Lung (tissue), 13 donors: ENCODE results near the gene TNFRSF8. TPM values are rescaled to one million over a fixed set of nuclear protein-coding genes. Genes with fewer than 3 reads are reported as not detected.

Source experiments
- ATAC-seq: fragments of 200-7000 bp; cut with Tn5 transposase; one replicate; pipeline ENCODE4 v1.9.1; 2020; ENCODE audit warnings: moderate number of reproducible peaks; ENCODE audit not compliant: insufficient read depth, low FRiP score
- DNase-seq, 3 donors: peaks; one replicate each; pipeline ENCODE4 v3.0.0-alpha.2; 2013 to 2017
- H3K27ac ChIP-seq, 2 donors: one replicate each; pipeline ENCODE4 v1.5.1; 2013; ENCODE audit warnings: mild to moderate bottlenecking in 2 of 2, moderate library complexity in 2 of 2, control low read depth in 1 of 2, inconsistent platforms in 1 of 2, low read depth in 1 of 2, low read length in 1 of 2
- H3K27me3 ChIP-seq, 3 donors: one replicate each; pipeline ENCODE4 v1.5.1; 2013; ENCODE audit warnings: low read length in 2 of 3; ENCODE audit not compliant: control insufficient read depth in 3 of 3, insufficient read depth in 3 of 3
- H3K36me3 ChIP-seq, 4 donors: one replicate each; pipeline ENCODE4 v1.5.1; 2013; ENCODE audit warnings: low read length in 4 of 4, mild to moderate bottlenecking in 1 of 4, moderate library complexity in 1 of 4; ENCODE audit not compliant: control insufficient read depth in 4 of 4, insufficient read depth in 4 of 4
- H3K4me1 ChIP-seq, 5 donors: one replicate each; pipeline ENCODE4 v1.5.1; 2013; ENCODE audit warnings: low read length in 5 of 5, mild to moderate bottlenecking in 2 of 5, moderate library complexity in 1 of 5; ENCODE audit not compliant: control insufficient read depth in 5 of 5, insufficient read depth in 5 of 5
- H3K4me3 ChIP-seq: one replicate; pipeline ENCODE4 v1.5.1; 2013; ENCODE audit warnings: mild to moderate bottlenecking, control low read depth, moderate library complexity
- H3K9ac ChIP-seq, 2 donors: one replicate each; pipeline ENCODE4 v1.5.1; 2013; ENCODE audit warnings: low read length in 2 of 2, control low read depth in 1 of 2; ENCODE audit not compliant: insufficient read depth in 1 of 2
- H3K9me3 ChIP-seq, 4 donors: one replicate each; pipeline ENCODE4 v1.5.1; 2013; ENCODE audit warnings: low read length in 3 of 4, mild to moderate bottlenecking in 1 of 4, moderate library complexity in 1 of 4; ENCODE audit not compliant: control insufficient read depth in 4 of 4, insufficient read depth in 3 of 4
- CTCF ChIP-seq: IDR thresholded peaks from 2 replicates; pipeline ENCODE4 v1.5.1; 2012; ENCODE audit warnings: mild to moderate bottlenecking; ENCODE audit errors: control extremely low read depth, extremely low read depth
- WGBS, 2 donors: extraction: QIAGEN DNeasy Blood & Tissue Kit; methylation state at CpG; one replicate each; pipeline ENCODE4 v1.1.7; 2013; 5-methylcytosine and 5-hydroxymethylcytosine counted together
- polyA plus RNA-seq, 2 donors: library from polyadenylated mRNA; stranded (reverse); fragments of 200-250 nt; gene quantifications; one replicate each; pipeline ENCODE4 v1.2.1, GENCODE V29; 2013
- small RNA-seq: library from RNA; depleted of rRNA; stranded (forward); fragments of <200 nt; gene quantifications from one replicate; pipeline ENCODE3, GENCODE V24; 2014; ENCODE audit warnings: low replicate concordance
- total RNA-seq, 2 donors: library from RNA; depleted of rRNA in 1 of 2; stranded (reverse); fragments of >200 nt in 1 of 2; gene quantifications; one replicate each; pipeline ENCODE4 v1.2.1, GENCODE V29; 2014 to 2021
- donor health status: control.
- donor health status: control.
- donor health status: Bipolar disorder and iron deficiency.
- donor health status: healthy.
- donor health status: DM: yes; HTN: yes; CAD: no.

The TNFRSF8 gene
- total and polyA plus RNA-seq, 4 donors = 1.6 to 5.3 (median 2.1) TPM

GRCh38 chr1:12191242-12192032 is 128.3 kb downstream of the TNFRSF8 start:
- ATAC-seq (no peak), DNase-seq (no peak)
- peaks cover 0 to 2% (median 0%) of the 10 kb centered on the region in 3 donors for H3K27me3 ChIP-seq
- H3K4me3 ChIP-seq = no peak overlapping the region
- no peak overlapping the region for H3K27ac ChIP-seq
- H3K36me3 ChIP-seq = peaks cover 0 to 32% (median 7%) of the 10 kb centered on the region in 4 donors
- peaks cover 0 to 13% (median 0%) of the 10 kb centered on the region in 5 donors for H3K4me1 ChIP-seq
- TF ChIP-seq CTCF = no peak
- WGBS, 2 donors = 88 to 93% methylated on average over 58 of the region's 58 CpGs
- no peaks in the 10 kb centered on the region for H3K9me3 ChIP-seq
- H3K9ac ChIP-seq = no peak overlapping the region

Small RNA genes lying within 50 kb of the gene (small RNA-seq; reads per million reads assigned to genes)
- gene AL096840.1 (not detected), gene MIR4632 (not detected), gene MIR6729 (not detected), gene RF00019 (not detected), gene RN7SL649P (not detected), gene RNU6-777P (not detected), gene RPL23AP89 (not detected)

Other genes starting within 250 kb of the TNFRSF8 start
- gene NPPA, start 215.5 kb upstream of the TNFRSF8 start, total RNA-seq = 10 to 100 TPM in 1 of 2 donors, not detected in 1; 19.8 TPM
- 1 to 10 TPM in 1 of 2 donors, under 1 TPM in 1; 0.81 to 6.7 TPM for gene NPPA, start 215.5 kb upstream of the TNFRSF8 start, polyA plus RNA-seq
- gene NPPB, start 204.4 kb upstream of the TNFRSF8 start, total RNA-seq = 1 to 10 TPM in 1 of 2 donors, not detected in 1; 3.6 TPM
- 1 to 10 TPM in 1 of 2 donors, under 1 TPM in 1; 0.45 to 1.1 TPM for gene NPPB, start 204.4 kb upstream of the TNFRSF8 start, polyA plus RNA-seq
- 10 to 100 TPM; 28.1 to 54.5 TPM for gene KIAA2013, start 136.9 kb upstream of the TNFRSF8 start, total RNA-seq
- 10 to 100 TPM; 34.0 to 48.3 TPM for gene KIAA2013, start 136.9 kb upstream of the TNFRSF8 start, polyA plus RNA-seq
- 10 to 100 TPM; 68.8 to 89.5 TPM for gene PLOD1, start 128.6 kb upstream of the TNFRSF8 start, total RNA-seq
- 100 to 1,000 TPM in 1 of 2 donors, 10 to 100 TPM in 1; 33.5 to 112 TPM for gene PLOD1, start 128.6 kb upstream of the TNFRSF8 start, polyA plus RNA-seq
- gene MFN2, start 82.9 kb upstream of the TNFRSF8 start, total RNA-seq = 10 to 100 TPM; 26.7 to 70.8 TPM
- 10 to 100 TPM; 30.4 to 49.3 TPM for gene MFN2, start 82.9 kb upstream of the TNFRSF8 start, polyA plus RNA-seq
- 10 to 100 TPM; 16.1 to 45.8 TPM for gene MIIP, start 43.8 kb upstream of the TNFRSF8 start, total RNA-seq
- 10 to 100 TPM; 33.1 to 58.0 TPM for gene MIIP, start 43.8 kb upstream of the TNFRSF8 start, polyA plus RNA-seq
- gene TNFRSF1B, start 103.7 kb downstream of the TNFRSF8 start, total RNA-seq = 10 to 100 TPM; 52.0 to 79.0 TPM
- gene TNFRSF1B, start 103.7 kb downstream of the TNFRSF8 start, polyA plus RNA-seq = 100 to 1,000 TPM in 1 of 2 donors, 10 to 100 TPM in 1; 15.4 to 246 TPM
- gene VPS13D, start 166.7 kb downstream of the TNFRSF8 start, total RNA-seq = 10 to 100 TPM; 55.3 to 76.0 TPM
- gene VPS13D, start 166.7 kb downstream of the TNFRSF8 start, polyA plus RNA-seq = 10 to 100 TPM; 18.4 to 19.7 TPM